ENCODE data around the gene ASCC2. TPM values are rescaled to one million over a fixed set of nuclear protein-coding genes. Genes with fewer than 3 reads are reported as not detected.
"Not testable (repeated sequence)": the region's sequence is repeated elsewhere in the genome, so short reads cannot be mapped to it uniquely, and the experiment has no call there.

ASCC2 gene
- total RNA-seq, 1 donor from 2014 or later = 31.9 TPM

DNA sequence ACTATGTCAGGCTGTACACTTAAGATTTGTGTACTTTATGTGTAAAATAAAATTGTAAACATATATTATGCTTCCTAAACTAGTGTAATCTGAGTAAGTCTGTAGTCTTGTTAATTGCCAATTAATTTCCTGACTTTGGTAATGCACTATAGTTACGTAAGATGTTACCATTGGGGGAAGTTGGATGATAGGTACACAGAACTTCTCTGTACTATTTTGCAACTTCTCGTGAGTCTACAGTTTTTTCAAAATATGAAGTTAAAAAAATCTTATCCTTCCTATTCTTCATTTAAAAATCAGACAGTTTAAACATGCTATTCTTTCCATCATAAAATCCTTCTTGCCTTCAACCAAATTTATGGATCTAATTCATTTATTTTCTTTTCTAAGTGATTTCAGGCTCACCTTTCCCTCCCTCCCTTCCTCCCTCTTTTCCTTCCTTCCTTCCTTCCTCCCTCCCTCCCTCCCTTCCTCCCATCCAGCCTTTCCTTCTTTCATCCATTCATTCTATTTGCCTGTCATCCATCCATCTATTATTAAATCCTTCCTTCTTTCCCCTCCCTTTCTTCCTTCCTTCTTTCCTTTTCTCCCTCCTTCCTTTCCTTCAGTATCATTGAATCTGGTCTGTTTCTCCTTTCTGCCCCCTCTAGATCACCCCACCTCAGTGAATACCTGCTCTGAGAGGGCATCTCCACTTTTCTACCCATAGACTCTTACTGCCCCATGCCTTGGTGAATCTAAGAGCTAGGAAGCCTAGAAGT is 22.1 kb upstream of the ASCC2 start:
- intact Hi-C loops (cut with DNase I) = no loop called here
- DNase-seq (ENCODE audit: low spot score) = no peak

DNA sequence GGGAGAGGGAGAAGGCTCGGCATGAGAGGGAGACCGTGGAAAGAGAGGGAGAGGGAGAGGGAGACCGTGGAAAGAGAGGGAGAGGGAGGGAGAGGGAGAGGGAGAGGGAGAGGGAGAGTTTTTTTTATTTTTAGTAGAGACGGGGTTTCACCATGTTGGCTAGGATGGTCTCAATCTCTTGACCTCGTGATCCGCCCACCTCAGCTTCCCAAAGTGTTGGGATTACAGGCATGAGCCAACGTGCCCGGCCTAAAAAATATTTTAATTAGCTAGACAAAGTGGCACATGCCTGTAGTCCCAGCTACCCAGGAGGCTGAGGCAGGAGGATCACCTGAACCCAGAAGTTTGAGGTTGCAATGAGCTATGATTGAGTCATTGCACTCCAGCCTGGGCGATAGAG is 21.0 kb upstream of the ASCC2 start:
- intact Hi-C loops (cut with DNase I); DNase-seq (ENCODE audit: low spot score): not testable (repeated sequence)

DNA sequence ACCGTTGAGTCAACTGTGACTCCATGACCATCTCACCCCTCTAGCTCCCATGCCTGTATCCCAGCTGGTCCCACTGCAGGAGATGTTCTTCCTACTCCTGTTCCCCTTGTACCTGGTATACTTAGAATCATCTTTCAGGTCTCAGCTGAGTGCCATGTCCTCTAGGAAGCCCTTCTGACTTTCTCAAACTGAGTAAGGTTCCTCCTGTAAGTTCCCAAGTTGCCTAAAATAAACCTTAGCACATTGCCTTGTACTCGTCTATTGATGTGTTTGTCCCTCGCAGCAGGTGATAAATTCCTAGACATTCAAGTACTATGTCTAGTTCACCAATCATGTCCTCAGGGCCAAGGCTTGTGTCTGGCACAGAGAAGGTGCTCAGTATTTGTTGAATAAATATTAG is 18.4 kb upstream of the ASCC2 start:
- no peak for DNase-seq (ENCODE audit: low spot score)
- intact Hi-C loops (cut with DNase I) = no loop called here

DNA sequence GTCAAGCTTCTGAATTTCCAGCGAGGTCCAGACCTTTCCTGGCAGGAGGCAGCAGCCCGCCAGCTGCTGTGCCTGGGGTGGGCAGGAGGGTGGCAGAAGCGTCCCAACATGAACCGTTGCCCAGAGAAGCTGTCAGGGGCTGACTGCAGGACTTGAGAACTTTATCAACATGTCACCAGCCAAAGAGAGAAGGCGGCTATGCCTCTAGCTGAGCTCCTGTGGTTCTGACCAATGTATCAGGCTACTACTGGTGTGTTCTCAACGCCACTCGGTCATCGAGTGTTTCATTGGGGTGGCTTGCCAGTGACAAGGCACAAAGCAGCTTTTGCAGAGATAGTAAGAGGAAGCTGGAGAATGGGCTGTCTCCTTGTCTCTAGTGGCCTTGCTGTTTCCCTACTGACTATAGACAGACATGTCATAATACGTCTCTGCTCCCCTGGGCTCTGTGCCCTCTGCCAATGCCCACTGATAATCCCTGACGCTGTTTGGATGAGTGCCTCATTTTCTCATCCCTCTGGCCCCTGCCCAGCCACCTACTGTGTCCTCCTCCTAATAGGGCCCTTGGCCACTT is 17.6 kb upstream of the ASCC2 start:
- intact Hi-C loops (cut with DNase I) = no loop called here
- peak; percentile 86 for DNase-seq (ENCODE audit: low spot score)

DNA sequence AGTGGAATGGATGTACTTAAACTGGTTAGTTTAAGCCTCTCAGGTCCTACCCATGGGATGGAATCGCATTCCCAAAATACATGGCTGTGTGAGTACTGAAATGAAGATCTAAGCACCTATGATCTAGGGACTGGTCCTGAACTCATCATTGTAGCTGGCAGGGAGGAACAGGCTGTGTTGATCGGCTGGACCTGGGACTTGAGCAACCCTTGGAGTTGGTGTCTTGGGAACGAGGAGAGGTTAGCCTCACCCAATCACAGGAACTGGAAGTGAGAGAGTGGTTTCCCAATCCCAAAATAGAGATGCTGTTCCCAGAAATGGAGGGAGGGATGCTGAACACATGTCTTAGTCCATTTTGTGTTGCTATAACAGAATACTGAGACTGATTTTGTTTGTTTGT is 16.4 kb upstream of the ASCC2 start:
- DNase-seq (ENCODE audit: low spot score) = no peak
- intact Hi-C loops (cut with DNase I) = no loop called here

DNA sequence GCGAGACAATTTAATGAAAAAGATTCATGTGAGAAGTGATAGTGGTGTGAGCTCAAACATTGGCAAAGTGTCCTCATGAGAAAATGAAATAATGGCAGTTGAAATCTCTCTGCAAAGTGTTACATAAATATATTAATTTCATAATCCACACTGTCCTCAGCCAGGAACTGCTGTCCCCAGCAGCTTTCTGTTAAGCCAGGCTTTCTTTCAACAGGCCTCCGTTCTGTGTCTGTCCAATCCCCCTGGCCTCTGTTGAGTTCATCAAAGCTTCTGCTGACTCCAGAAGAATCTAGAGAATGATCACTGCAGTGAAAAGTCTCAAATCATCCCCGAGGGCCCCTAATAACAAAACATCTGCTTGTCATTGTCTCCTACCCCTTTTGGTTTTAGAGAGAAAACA is 10.0 kb upstream of the ASCC2 start:
- no peak for DNase-seq (ENCODE audit: low spot score)
- intact Hi-C loops (cut with DNase I) = no loop called here

DNA sequence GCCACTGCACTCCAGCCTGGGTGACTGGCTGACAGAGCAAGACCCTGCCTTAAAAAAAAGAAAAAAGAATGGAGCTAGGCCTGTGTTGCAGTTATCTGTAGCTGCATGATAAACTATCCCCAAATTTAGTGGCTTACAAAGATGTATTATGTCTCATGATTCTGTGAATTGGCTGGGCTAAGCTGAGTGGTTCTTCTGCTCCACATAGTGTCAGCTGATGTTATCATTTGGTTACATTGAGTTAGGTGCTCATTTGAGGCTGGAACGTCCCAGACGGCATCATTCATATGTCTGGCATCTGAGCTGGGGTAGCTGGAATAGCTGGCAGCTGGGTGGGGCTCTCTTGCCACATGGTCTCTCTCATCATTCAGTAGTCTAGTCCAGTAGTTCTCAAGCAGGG is 8.2 kb upstream of the ASCC2 start:
- no peak for DNase-seq (ENCODE audit: low spot score)

DNA sequence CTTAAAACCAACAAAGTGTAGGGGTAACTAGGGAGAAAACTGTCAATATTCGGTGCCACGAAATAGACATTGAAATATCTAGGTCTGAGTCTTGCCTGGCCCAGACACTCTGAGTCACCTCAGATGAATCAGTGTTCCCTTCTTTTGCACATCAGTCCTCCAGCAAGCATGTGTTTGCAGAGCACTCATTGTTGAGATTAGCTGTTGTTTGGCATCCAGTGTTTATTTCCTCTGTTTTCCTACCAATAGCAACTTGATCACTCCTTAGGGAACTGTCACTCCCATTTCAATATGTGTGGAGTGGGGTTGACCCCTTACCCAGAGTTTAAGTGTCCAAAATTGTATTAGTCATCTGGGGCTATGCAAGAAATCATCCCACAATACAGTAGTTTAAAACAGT is 4.7 kb upstream of the ASCC2 start:
- intact Hi-C loops (cut with DNase I) = no loop called here
- no peak for DNase-seq (ENCODE audit: low spot score)

More for the DNA sequence above, 8.2 kb upstream of the ASCC2 start:
- intact Hi-C loops (cut with DNase I) = no loop called here

DNA sequence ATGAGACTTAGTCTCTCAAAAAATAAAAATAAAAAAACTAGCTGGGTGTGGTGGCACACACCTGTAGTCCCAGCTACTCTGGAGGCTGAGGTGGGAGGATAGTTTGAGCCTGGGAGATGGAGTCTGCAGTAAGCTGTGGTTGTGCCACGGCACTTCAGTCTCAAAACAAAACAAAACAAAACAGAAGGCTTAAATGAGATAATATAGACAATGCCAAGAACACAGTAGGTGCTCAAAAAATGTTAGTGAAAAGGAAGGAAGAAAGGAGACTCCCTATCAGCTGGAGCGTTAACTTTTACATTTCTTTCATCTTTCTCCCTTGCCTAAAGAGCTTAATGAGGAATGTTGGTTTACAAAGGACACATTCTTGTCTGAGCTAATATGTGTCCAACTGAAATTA is 4.1 kb upstream of the ASCC2 start:
- DNase-seq (ENCODE audit: low spot score) = no peak
- intact Hi-C loops (cut with DNase I) = no loop called here

DNA sequence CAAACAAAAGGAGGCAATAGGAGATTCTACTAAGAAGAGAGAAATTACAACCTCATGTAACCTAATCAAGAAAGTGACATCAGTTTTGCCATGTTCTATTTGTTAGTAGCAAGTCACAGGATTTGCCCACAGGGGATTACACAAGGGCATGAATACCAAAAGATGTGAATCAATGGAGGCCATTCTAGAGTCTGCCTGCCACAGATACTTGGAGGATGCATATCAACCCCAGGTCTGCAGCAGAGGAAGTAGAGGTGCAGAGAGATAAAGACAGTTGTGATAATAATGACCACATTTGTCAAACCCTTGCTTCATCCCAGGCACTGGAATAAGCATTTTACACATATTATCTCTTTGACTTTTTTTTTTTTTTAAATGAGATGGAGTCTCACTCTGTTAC is 2.4 kb upstream of the ASCC2 start:
- intact Hi-C loops (cut with DNase I) = no loop called here
- no peak for DNase-seq (ENCODE audit: low spot score)

DNA sequence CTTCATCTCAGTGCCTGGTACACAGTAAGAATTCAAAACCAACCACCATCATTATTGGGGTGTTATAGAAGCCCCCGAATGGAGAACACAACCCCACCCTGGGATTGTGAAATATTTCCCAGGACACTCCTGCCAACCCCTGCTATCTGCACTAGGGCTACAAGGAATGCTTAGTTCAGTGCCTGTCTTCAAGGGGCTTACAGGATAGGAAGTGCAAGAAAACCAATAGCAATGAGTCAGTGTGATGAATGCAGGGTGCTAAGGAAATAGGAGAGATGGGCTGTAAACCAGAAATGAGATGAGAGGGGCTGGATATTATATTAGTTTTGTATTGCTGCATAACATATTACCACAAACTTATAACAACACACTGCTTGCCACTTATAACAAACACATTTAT is 965 bp upstream of the ASCC2 start:
- no peak for DNase-seq (ENCODE audit: low spot score)
- intact Hi-C loops (cut with DNase I) = loop anchor here (5.0 kb wide), 1 partner anchor 43 kb away; the partner anchor contains the start of gene MTMR3

DNA sequence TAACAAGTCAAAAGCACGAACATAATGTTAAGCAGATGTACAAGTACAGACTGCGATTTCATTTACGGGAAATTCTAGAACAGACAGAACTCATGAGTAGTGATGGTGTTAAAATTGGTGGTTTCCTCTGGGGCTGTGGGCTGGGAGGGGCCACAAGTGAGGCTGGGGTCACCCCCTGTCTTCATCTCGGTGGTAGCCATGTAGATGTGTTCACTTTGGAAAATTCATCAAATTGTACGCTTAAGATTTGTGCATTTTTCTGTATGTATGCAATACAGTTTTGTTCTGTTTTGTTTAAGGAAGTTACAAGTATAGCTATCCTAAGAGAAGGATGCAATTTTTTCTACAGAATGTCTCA is 504 bp upstream of the ASCC2 start:
- intact Hi-C loops (cut with DNase I) = loop anchor here (5.0 kb wide), 1 partner anchor 44 kb away; the partner anchor contains the start of gene MTMR3
- no peak for DNase-seq (ENCODE audit: low spot score)

DNA sequence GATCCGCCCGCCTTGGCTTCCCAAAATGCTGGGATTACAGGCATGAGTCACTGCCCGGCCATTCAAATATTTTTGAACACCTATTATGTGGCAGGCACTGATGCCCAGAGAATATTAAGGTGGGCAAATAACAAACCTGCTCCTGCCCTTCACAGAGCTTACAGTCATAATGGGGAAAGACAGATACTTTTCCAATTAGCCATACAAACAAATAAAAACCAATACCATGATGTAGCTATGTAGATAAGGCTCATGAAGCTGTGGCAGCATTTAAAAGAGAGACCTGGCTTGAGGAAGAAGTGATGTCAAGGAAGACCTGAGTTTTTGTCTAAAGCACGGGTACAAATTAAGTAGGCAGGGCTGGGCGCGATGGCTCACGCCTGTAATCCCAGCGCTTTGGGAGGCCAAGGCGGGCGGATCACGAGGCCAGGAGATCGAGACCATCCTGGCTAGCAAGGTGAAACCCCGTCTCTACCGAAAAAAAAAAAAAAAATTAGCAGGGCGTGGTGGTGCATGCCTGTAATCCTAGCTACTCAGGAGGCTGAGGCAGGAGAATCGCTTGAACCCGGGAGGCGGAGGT is 1.2 kb downstream of the ASCC2 start:
- intact Hi-C loops (cut with DNase I) = loop anchor here (5.0 kb wide), 1 partner anchor 45 kb away; the partner anchor contains the start of gene MTMR3
- not testable (repeated sequence) for DNase-seq (ENCODE audit: low spot score)

DNA sequence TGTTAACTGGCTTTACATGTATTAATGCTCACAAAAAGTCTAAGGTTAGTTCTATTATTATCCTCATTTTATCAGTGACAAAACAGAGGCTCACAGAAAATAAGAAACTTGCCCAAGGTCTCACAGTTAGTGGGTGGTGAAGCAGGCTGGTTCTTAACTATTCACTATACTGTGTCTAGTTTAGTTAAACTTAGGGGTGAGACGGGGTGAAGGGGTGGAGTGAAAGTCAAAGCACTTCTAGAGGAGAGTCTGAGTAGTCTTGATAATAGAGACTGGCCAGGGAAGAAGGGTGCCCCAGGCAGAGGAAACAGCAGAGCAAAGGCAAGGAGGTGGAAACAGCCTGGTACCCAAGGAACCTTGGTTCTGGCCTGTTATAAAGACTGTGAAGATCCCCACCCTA is 4.0 kb downstream of the ASCC2 start:
- intact Hi-C loops (cut with DNase I) = loop anchor here (5.0 kb wide), 1 partner anchor 168 kb away; no protein-coding TSS in a partner anchor
- DNase-seq (ENCODE audit: low spot score) = no peak

DNA sequence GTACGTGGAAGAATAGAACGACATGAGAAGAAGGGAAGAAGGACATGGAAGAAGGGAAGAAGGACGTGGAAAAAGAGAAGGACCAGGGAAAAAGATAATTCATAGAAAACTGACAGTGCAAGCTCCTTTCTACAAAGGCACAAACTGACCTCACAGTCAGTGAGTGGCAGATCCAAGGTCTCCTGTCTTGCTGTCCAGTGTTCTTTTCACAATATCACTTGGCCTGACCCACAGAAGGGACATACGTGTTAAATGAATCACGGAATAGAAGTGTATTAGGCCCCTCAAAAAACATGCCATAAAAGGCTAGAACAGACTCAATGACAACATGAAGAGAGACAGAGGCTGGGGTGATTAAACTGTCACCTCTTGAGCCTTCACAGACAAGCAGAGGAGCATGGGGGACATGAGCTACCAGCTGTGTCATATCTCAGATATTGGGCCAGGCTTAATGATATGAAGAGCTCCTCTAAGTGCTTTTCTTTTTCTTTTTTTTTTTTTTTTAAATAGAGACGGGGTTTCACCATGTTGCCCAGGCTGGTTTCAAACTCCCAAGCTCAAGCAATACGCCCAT is 4.6 kb downstream of the ASCC2 start:
- intact Hi-C loops (cut with DNase I) = loop anchor here (2.0 to 5.0 kb wide), 2 partner anchors 53 to 169 kb away; no protein-coding TSS in a partner anchor
- no peak for DNase-seq (ENCODE audit: low spot score)

DNA sequence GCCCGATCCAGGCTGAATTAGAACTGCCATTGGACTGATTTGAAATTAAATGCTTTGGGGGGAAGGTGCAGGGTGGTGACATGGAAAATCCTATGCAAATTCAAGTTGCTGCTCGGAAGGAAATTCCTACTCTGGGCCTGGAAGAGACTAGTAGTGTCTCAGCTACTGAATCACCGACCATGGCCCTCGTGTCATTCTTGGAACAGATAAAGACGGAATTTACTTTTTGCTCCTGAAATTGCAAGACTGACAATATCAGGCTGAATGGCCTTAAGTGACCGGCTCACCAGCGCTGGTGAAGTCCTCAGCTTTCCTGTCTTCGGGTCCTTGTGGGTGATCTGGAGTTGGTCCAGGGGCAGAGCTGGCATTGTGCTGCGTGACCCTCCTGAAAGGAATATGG is 6.1 kb downstream of the ASCC2 start:
- intact Hi-C loops (cut with DNase I) = loop anchor here (2.0 to 5.0 kb wide), 2 partner anchors 51 to 170 kb away; no protein-coding TSS in a partner anchor
- no peak for DNase-seq (ENCODE audit: low spot score)

DNA sequence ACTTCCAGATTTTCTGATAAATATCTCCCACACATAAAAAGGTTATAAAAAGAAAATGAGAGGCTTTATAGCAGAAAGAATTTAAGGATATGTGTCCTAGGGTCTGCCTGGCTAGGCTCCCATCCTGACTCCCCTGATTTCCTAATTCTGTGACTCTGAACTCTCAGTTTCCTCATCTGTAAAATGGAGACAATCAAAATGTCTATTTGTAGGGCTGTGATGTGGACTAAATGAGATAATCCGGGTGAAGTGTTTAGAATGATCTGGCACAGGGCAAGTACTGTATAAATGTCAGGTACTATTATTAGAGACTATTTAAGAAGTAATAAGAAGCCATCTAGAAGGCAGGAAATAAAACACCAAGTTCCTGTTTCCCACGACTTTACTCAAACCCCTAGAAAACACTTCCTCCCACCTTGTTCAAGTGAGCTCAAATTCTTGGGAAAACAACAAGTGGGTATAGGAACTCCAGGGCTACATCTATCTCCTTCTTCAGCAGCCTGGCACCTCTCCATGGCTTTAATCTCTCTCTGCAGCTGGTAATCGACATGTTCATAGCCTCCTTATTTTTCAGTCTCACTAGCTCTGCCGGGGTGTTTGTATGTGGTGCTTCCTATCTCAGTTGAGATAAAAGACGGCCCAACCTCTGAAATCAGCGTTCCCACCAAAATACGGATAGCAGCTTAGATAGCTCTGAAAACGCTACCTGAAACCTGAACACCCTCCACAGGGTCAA is 6.7 kb downstream of the ASCC2 start:
- intact Hi-C loops (cut with DNase I) = loop anchor here (5.0 kb wide), 1 partner anchor 171 kb away; no protein-coding TSS in a partner anchor
- no peak for DNase-seq (ENCODE audit: low spot score)

DNA sequence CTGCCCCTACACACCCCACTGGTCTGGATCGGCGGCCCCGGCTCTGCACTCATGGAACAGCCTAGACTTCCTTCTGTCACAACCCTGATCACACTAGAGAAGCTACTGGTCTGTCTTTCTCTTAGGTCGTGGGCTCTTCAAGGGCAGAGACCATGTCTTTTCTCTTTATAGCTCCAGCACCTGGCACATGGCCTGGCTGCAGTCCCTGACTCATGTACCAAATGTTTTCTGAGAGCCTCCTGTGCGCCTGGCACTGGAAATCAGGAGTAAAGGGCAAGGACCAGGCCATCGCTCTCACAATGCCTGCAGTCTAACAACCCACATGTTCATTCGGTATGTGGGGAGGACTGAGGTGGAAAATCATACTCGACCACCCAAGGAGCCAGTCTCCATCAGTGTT is 7.5 kb downstream of the ASCC2 start:
- peak; percentile 81 for DNase-seq (ENCODE audit: low spot score)

DNA sequence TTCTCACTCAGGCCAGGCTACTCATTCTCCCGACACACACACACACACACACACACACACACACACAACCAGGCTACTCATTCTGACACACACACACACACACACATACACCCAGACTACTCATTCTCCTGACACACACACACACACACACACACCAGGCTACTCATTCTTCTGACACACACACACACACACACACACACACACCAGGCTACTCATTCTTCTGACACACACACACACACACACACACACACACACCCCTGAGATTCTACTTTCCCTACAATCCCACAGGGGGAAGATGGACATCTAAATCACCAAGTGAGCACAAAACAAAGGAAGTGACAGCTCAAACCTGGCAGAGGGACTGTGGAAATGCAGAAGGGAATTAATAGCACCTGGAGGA is 10.3 kb downstream of the ASCC2 start:
- DNase-seq (ENCODE audit: low spot score); intact Hi-C loops (cut with DNase I): not testable (repeated sequence)

More for the DNA sequence above, 7.5 kb downstream of the ASCC2 start:
- intact Hi-C loops (cut with DNase I) = loop anchor here (5.0 kb wide), 1 partner anchor 172 kb away; no protein-coding TSS in a partner anchor

DNA sequence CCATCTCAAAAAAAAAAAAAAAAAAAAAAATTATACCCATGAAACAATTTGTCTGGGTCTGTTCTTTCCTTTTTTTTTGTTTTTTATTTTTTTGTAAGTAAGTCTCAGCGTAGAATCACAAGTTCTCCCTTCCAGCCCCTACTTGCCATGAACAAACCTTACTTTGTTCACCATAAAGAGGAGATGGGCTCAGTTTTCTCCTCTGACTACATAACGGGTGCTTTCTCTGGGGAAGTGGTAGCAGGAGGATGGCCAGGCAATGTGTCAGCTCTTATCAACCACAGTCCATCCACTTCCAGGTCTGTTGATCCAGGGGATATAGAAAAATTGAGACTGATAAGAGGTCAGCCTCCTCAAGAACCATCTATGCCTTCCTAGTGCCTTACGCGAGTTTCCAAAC is 11.0 kb downstream of the ASCC2 start:
- no peak for DNase-seq (ENCODE audit: low spot score)
- intact Hi-C loops (cut with DNase I) = no loop called here
